GM12875 (cell line): Measurements from ENCODE around the gene PPM1M.

ENCODE experiments used
- H3K4me3 ChIP-seq: one replicate; pipeline ENCODE4 v1.5.1; 2011; ENCODE audit warnings: low read depth, low read length, control low read depth
- TF ChIP-seq, protein P1 (sequence below): IDR thresholded peaks from 2 replicates; pipeline ENCODE4 v1.5.1; 2011; ENCODE audit warnings: low read depth, mild to moderate bottlenecking, control low read depth, inconsistent platforms, low read length, moderate library complexity, borderline replicate concordance; ENCODE audit not compliant: insufficient read depth

PPM1M gene

GRCh38 chr3:52208556-52208955 lies 37.0 kb upstream of the PPM1M start:
- TF ChIP-seq, protein P1, sequence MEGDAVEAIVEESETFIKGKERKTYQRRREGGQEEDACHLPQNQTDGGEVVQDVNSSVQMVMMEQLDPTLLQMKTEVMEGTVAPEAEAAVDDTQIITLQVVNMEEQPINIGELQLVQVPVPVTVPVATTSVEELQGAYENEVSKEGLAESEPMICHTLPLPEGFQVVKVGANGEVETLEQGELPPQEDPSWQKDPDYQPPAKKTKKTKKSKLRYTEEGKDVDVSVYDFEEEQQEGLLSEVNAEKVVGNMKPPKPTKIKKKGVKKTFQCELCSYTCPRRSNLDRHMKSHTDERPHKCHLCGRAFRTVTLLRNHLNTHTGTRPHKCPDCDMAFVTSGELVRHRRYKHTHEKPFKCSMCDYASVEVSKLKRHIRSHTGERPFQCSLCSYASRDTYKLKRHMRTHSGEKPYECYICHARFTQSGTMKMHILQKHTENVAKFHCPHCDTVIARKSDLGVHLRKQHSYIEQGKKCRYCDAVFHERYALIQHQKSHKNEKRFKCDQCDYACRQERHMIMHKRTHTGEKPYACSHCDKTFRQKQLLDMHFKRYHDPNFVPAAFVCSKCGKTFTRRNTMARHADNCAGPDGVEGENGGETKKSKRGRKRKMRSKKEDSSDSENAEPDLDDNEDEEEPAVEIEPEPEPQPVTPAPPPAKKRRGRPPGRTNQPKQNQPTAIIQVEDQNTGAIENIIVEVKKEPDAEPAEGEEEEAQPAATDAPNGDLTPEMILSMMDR = no peak
- no peak overlapping the region for H3K4me3 ChIP-seq

- no peak overlapping the region for H3K4me3 ChIP-seq
- TF ChIP-seq, protein P1 = no peak
Measured at GRCh38 chr3:52210037-52210436, 35.5 kb upstream of the PPM1M start.

- TF ChIP-seq, protein P1 = no peak
- H3K4me3 ChIP-seq = no peak overlapping the region
Measured at GRCh38 chr3:52210550-52211046, 35.0 kb upstream of the PPM1M start.

DNA sequence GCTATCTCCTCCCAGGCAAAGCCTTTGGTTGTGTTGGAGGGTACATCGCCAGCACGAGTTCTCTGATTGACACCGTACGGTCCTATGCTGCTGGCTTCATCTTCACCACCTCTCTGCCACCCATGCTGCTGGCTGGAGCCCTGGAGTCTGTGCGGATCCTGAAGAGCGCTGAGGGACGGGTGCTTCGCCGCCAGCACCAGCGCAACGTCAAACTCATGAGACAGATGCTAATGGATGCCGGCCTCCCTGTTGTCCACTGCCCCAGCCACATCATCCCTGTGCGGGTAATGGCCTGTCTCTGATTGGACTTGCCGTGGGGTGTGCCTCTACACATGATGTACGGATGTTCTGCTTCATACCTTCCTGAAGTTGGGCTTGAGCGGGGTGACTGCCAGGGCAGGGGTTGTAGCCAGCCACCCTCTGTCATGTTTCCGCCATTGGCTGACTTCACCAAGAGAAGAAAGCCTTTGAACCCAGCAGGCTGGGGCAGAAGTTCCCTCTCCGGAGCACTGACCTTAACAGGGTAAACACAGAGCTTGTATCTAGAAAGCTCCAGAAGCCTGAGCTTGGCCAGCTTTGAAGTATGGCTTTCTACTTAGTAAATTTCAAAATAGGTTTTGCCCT lies 34.2 kb upstream of the PPM1M start:
- no peak overlapping the region for H3K4me3 ChIP-seq
- TF ChIP-seq, protein P1 = no peak

GRCh38 chr3:52213005-52213404 lies 32.6 kb upstream of the PPM1M start:
- TF ChIP-seq, protein P1 = no peak
- H3K4me3 ChIP-seq = no peak overlapping the region

DNA sequence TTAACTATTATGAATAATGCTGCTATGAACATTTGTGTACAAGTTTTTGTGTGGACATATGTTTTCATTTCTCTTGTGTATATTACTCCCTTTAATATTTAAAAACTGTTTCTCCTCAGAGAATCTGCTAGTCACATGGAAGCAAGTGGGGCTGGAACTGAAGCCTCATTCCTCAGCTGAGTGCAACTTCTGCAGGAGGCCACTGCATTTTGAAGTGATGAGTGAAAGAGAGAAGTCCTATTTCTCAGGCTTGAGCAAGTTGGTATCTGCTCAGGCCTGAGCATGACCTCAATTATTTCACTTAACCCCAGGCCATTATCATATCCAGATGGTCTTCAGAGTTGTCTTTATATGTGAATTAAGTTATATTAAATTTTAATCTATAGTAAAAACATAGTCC lies 31.7 kb upstream of the PPM1M start:
- no peak overlapping the region for H3K4me3 ChIP-seq
- TF ChIP-seq, protein P1 = no peak

DNA sequence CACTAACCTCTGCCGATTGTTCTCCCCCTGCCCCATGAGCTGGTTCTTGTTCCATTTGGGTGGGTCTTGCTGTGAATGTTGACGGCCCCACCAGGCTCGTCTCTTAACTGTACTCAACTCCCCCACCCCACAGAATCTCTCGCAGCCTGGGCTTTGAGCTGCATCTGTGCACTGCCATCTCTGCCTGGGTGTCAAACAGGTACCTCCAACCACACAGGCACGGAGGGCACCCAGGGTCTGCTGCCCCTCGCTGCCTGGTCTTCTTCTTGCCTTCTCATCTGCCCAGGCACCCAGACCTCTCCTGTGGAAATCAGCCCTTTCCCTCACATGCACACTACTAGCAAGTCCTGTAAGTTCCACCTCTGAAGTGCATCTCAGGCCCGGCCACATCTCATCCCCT lies 30.2 kb upstream of the PPM1M start:
- no peak overlapping the region for H3K4me3 ChIP-seq
- TF ChIP-seq, protein P1 = no peak
